ENCODE results near the gene ATP8B4. TPM values are rescaled to one million over a fixed set of nuclear protein-coding genes. Genes with fewer than 3 reads are reported as not detected.

Gene ATP8B4
- total and polyA plus RNA-seq, 5 donors from 2014 or later, result 2.8 TPM; not detected in 4

DNA sequence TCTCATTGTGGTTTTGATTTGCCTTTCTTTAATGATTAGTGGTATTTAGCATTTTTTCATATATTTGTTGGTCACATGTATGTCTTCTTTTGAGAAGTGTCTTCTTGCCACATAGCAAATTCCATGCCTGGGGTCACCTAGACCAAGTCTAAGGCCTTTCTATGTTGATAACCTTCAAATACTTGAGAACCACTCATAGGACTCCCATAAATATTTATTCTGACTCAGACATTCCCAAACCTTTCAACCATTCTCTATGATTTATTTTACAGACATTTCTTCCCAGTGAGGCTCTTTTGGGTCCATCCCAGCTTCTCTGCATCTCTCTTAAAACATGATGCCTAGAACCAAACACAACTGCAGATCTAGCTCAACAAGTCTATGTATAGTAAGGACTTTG is 69.2 kb downstream of the ATP8B4 start:
- Mint-ChIP-seq H3K4me1 (no peaks in the 10 kb centered on the region), H3K27me3 (peaks cover 6% of the 10 kb centered on the region), H3K36me3 (no peaks in the 10 kb centered on the region), H3K27ac (no peak overlapping the region), H3K9me3 (peaks cover 0 to 4% (median 0%) of the 10 kb centered on the region in 7 donors), H3K4me3 (no peak overlapping the region)
- Histone ChIP-seq H3K27ac (ENCODE audit: insufficient read depth, low read length, poor library complexity, severe bottlenecking) (no peak overlapping the region), H3K4me1 (ENCODE audit: control insufficient read depth, insufficient read depth, low read length, poor library complexity, severe bottlenecking) (no peaks in the 10 kb centered on the region), H3K9me3 (ENCODE audit: control insufficient read depth in 2 of 2, low read length in 2 of 2) (no peaks in the 10 kb centered on the region), H3K36me3 (ENCODE audit: control insufficient read depth, insufficient read depth, low read length) (no peaks in the 10 kb centered on the region), H3K4me3 (ENCODE audit: low read depth, low read length) (no peak overlapping the region), H3K27me3 (ENCODE audit: control insufficient read depth, insufficient read depth, low read length) (peaks cover 2% of the 10 kb centered on the region)
- ATAC-seq (ENCODE audit: low read depth in 2 of 2) (no peak), DNase-seq (no peak)

DNA sequence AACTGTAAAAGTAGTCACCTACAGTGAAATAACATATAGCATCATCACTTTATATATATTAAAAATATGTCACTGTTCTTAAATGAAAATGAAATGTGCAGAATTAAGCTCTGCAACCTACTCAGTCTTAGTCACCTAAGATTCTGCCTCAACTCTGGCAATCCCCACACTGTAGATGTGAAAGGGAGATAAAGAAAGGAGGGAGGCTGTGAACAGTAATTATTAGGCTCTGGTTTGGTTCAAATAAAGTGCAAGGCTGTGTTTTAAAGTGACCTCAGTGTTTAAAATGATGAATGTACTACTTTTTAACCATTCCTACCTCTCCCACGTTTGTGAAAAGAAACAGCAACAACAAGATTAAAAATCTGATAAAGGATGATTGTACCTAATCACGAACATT is 72.2 kb downstream of the ATP8B4 start:
- Histone ChIP-seq H3K4me1 (ENCODE audit: control insufficient read depth, insufficient read depth, low read length, poor library complexity, severe bottlenecking) (no peaks in the 10 kb centered on the region), H3K9me3 (ENCODE audit: control insufficient read depth in 2 of 2, low read length in 2 of 2) (peaks cover 0 to 12% of the 10 kb centered on the region in 2 experiments), H3K27ac (ENCODE audit: insufficient read depth, low read length, poor library complexity, severe bottlenecking) (no peak overlapping the region), H3K27me3 (ENCODE audit: control insufficient read depth, insufficient read depth, low read length) (peaks cover 2% of the 10 kb centered on the region), H3K4me3 (ENCODE audit: low read depth, low read length) (no peak overlapping the region), H3K36me3 (ENCODE audit: control insufficient read depth, insufficient read depth, low read length) (no peaks in the 10 kb centered on the region)
- no peaks in the 10 kb centered on the region for H3K4me1 Mint-ChIP-seq
- no peak for DNase-seq
- H3K36me3 Mint-ChIP-seq, result no peaks in the 10 kb centered on the region
- ATAC-seq (ENCODE audit: low read depth in 2 of 2), result no peak
- H3K27ac Mint-ChIP-seq, result no peak overlapping the region
- no peak overlapping the region for H3K4me3 Mint-ChIP-seq
- peaks cover 6% of the 10 kb centered on the region for H3K27me3 Mint-ChIP-seq
- H3K9me3 Mint-ChIP-seq, result peaks cover 0 to 13% (median 7%) of the 10 kb centered on the region in 7 donors

GRCh38 chr15:50046159-50046558 is 72.9 kb downstream of the ATP8B4 start:
- ATAC-seq (ENCODE audit: low read depth in 2 of 2), result no peak

DNA sequence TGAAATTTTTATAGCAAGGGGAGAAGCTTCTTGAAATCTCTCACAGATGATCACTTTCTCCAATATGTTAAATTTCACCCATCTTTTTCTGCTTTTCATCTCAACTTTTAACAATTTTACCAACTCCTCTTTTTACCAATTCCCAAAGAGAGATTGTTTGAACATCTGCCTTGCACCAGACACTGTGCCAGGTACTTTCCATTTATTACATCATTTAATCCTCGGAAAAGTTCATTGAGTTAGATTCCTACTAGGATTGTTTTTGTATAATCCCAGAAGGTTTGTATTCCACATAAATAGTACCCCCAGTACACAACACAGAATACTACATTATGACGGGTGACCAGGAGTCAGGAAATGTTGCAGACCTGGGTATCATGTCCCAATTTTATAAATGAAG is 74.1 kb downstream of the ATP8B4 start:
- no peaks in the 10 kb centered on the region for H3K4me1 Mint-ChIP-seq

More at GRCh38 chr15:50046159-50046558, 72.9 kb downstream of the ATP8B4 start:
- Histone ChIP-seq H3K9me3 (ENCODE audit: control insufficient read depth in 2 of 2, low read length in 2 of 2) (peaks cover 0 to 12% of the 10 kb centered on the region in 2 experiments), H3K27ac (ENCODE audit: insufficient read depth, low read length, poor library complexity, severe bottlenecking) (no peak overlapping the region), H3K4me1 (ENCODE audit: control insufficient read depth, insufficient read depth, low read length, poor library complexity, severe bottlenecking) (no peaks in the 10 kb centered on the region), H3K27me3 (ENCODE audit: control insufficient read depth, insufficient read depth, low read length) (peaks cover 2% of the 10 kb centered on the region), H3K4me3 (ENCODE audit: low read depth, low read length) (no peak overlapping the region), H3K36me3 (ENCODE audit: control insufficient read depth, insufficient read depth, low read length) (no peaks in the 10 kb centered on the region)
- Mint-ChIP-seq H3K36me3 (no peaks in the 10 kb centered on the region), H3K4me3 (no peak overlapping the region), H3K9me3 (peaks cover 0 to 17% (median 8%) of the 10 kb centered on the region in 7 donors), H3K4me1 (no peaks in the 10 kb centered on the region), H3K27ac (no peak overlapping the region), H3K27me3 (no peaks in the 10 kb centered on the region)
- DNase-seq, result no peak

GRCh38 chr15:50044406-50044805 is 74.6 kb downstream of the ATP8B4 start:
- H3K4me3 ChIP-seq (ENCODE audit: low read depth, low read length), result no peak overlapping the region
- H3K27me3 Mint-ChIP-seq, result no peaks in the 10 kb centered on the region
- H3K9me3 ChIP-seq (ENCODE audit: control insufficient read depth in 2 of 2, low read length in 2 of 2), result peaks cover 0 to 12% of the 10 kb centered on the region in 2 experiments
- H3K4me1 ChIP-seq (ENCODE audit: control insufficient read depth, insufficient read depth, low read length, poor library complexity, severe bottlenecking), result no peaks in the 10 kb centered on the region
- ATAC-seq (ENCODE audit: low read depth in 2 of 2) (no peak), DNase-seq (no peak)
- peaks cover 0 to 19% (median 11%) of the 10 kb centered on the region in 7 donors for H3K9me3 Mint-ChIP-seq
- no peak overlapping the region for H3K4me3 Mint-ChIP-seq
- no peak overlapping the region for H3K27ac Mint-ChIP-seq
- H3K27ac ChIP-seq (ENCODE audit: insufficient read depth, low read length, poor library complexity, severe bottlenecking), result no peak overlapping the region
- H3K36me3 ChIP-seq (ENCODE audit: control insufficient read depth, insufficient read depth, low read length), result no peaks in the 10 kb centered on the region
- no peaks in the 10 kb centered on the region for H3K36me3 Mint-ChIP-seq
- no peaks in the 10 kb centered on the region for H3K27me3 ChIP-seq (ENCODE audit: control insufficient read depth, insufficient read depth, low read length)
- H3K4me1 Mint-ChIP-seq, result no peaks in the 10 kb centered on the region

More for the DNA sequence above, 74.1 kb downstream of the ATP8B4 start:
- Histone ChIP-seq H3K4me3 (ENCODE audit: low read depth, low read length) (no peak overlapping the region), H3K9me3 (ENCODE audit: control insufficient read depth in 2 of 2, low read length in 2 of 2) (peaks cover 0 to 12% of the 10 kb centered on the region in 2 experiments), H3K36me3 (ENCODE audit: control insufficient read depth, insufficient read depth, low read length) (no peaks in the 10 kb centered on the region), H3K27me3 (ENCODE audit: control insufficient read depth, insufficient read depth, low read length) (no peaks in the 10 kb centered on the region), H3K27ac (ENCODE audit: insufficient read depth, low read length, poor library complexity, severe bottlenecking) (no peak overlapping the region), H3K4me1 (ENCODE audit: control insufficient read depth, insufficient read depth, low read length, poor library complexity, severe bottlenecking) (no peaks in the 10 kb centered on the region)
- Mint-ChIP-seq H3K27me3 (no peaks in the 10 kb centered on the region), H3K9me3 (peaks cover 0 to 19% (median 11%) of the 10 kb centered on the region in 7 donors), H3K36me3 (no peaks in the 10 kb centered on the region), H3K4me3 (no peak overlapping the region), H3K27ac (no peak overlapping the region)
- no peak for ATAC-seq (ENCODE audit: low read depth in 2 of 2)
- DNase-seq, result no peak

DNA sequence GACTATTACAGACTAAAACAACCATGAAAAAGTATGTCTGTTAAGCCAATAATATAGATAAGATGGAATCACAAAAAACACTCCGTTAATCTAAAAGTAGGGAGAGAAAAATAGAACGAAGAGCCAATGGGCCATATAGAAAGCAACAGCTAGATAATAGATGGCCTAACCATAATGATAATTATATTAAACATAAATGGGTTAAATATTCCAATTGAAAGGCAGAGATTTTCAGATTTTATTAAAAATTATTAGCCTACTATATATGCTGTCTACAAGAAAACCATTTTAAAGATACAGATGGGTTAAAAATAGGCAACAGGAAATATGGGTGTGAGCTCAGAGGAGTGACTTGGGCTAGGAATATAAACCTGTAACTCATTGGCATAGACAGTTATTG is 76.3 kb downstream of the ATP8B4 start:
- Histone ChIP-seq H3K27ac (ENCODE audit: insufficient read depth, low read length, poor library complexity, severe bottlenecking) (no peak overlapping the region), H3K4me3 (ENCODE audit: low read depth, low read length) (no peak overlapping the region), H3K4me1 (ENCODE audit: control insufficient read depth, insufficient read depth, low read length, poor library complexity, severe bottlenecking) (no peaks in the 10 kb centered on the region), H3K27me3 (ENCODE audit: control insufficient read depth, insufficient read depth, low read length) (no peaks in the 10 kb centered on the region), H3K9me3 (ENCODE audit: control insufficient read depth in 2 of 2, low read length in 2 of 2) (peaks cover 0 to 12% of the 10 kb centered on the region in 2 experiments), H3K36me3 (ENCODE audit: control insufficient read depth, insufficient read depth, low read length) (no peaks in the 10 kb centered on the region)
- Mint-ChIP-seq H3K27me3 (no peaks in the 10 kb centered on the region), H3K36me3 (no peaks in the 10 kb centered on the region), H3K4me1 (no peaks in the 10 kb centered on the region), H3K27ac (no peak overlapping the region), H3K4me3 (no peak overlapping the region), H3K9me3 (peaks cover 2 to 19% (median 10%) of the 10 kb centered on the region in 7 donors)
- no peak for ATAC-seq (ENCODE audit: low read depth in 2 of 2)
- no peak for DNase-seq

DNA sequence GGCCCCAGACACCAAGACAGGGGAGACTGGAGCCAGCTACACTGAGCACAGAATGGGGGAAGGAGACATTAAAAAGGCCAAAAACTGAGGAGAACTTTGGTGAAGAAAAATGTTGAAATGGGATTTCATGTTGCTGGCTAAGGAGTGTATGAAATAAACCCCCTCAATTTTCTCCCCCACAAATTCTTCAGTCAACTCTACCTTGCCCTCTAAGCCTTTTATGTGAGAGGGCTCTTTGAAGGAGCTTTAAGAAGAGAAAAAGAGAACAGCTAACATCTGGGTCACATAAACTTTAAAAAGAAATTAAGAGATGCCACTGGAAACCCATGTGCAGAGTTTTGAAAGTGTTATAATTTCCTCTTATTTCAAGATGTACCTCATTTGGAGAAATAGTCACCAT is 88.6 kb downstream of the ATP8B4 start:
- H3K4me3 Mint-ChIP-seq, result no peak overlapping the region
- H3K4me1 Mint-ChIP-seq, result no peaks in the 10 kb centered on the region
- ATAC-seq (ENCODE audit: low read depth in 2 of 2) (no peak), DNase-seq (no peak)
- Histone ChIP-seq H3K27me3 (ENCODE audit: control insufficient read depth, insufficient read depth, low read length) (peaks cover 3% of the 10 kb centered on the region), H3K36me3 (ENCODE audit: control insufficient read depth, insufficient read depth, low read length) (no peaks in the 10 kb centered on the region), H3K9me3 (ENCODE audit: control insufficient read depth in 2 of 2, low read length in 2 of 2) (no peaks in the 10 kb centered on the region), H3K4me1 (ENCODE audit: control insufficient read depth, insufficient read depth, low read length, poor library complexity, severe bottlenecking) (no peaks in the 10 kb centered on the region), H3K4me3 (ENCODE audit: low read depth, low read length) (no peak overlapping the region), H3K27ac (ENCODE audit: insufficient read depth, low read length, poor library complexity, severe bottlenecking) (no peak overlapping the region)
- peaks cover 9% of the 10 kb centered on the region for H3K27me3 Mint-ChIP-seq
- no peak overlapping the region for H3K27ac Mint-ChIP-seq
- peaks cover 0 to 2% (median 0%) of the 10 kb centered on the region in 7 donors for H3K9me3 Mint-ChIP-seq
- no peaks in the 10 kb centered on the region for H3K36me3 Mint-ChIP-seq

DNA sequence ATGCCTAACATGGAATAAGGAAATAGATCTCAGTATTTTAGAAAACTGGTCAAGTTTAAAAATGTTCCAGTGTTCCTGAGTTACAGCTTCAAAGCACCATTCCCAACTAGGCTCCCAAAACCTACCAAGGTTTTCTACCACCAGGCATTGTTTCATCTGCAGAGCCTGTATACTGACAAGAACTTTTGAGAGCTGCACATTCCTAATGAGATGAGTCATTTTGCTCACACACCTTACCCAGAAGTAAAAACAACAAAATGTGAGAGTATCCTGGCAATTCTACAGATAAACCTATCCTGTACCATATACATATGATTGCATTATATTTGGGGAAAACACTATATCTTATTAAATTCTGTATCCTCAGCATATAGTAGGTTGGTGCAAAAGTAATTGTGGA is 90.7 kb downstream of the ATP8B4 start:
- ATAC-seq (ENCODE audit: low read depth in 2 of 2) (no peak), DNase-seq (no peak)
- peaks cover 3% of the 10 kb centered on the region for H3K27me3 ChIP-seq (ENCODE audit: control insufficient read depth, insufficient read depth, low read length)
- H3K9me3 Mint-ChIP-seq, result peaks cover 0 to 2% (median 0%) of the 10 kb centered on the region in 7 donors
- no peak overlapping the region for H3K4me3 ChIP-seq (ENCODE audit: low read depth, low read length)
- H3K27me3 Mint-ChIP-seq, result peaks cover 5% of the 10 kb centered on the region
- no peaks in the 10 kb centered on the region for H3K36me3 Mint-ChIP-seq
- H3K4me1 Mint-ChIP-seq, result no peaks in the 10 kb centered on the region
- H3K4me3 Mint-ChIP-seq, result no peak overlapping the region
- no peaks in the 10 kb centered on the region for H3K9me3 ChIP-seq (ENCODE audit: control insufficient read depth in 2 of 2, low read length in 2 of 2)
- H3K27ac Mint-ChIP-seq, result no peak overlapping the region
- no peaks in the 10 kb centered on the region for H3K4me1 ChIP-seq (ENCODE audit: control insufficient read depth, insufficient read depth, low read length, poor library complexity, severe bottlenecking)
- no peaks in the 10 kb centered on the region for H3K36me3 ChIP-seq (ENCODE audit: control insufficient read depth, insufficient read depth, low read length)
- H3K27ac ChIP-seq (ENCODE audit: insufficient read depth, low read length, poor library complexity, severe bottlenecking), result no peak overlapping the region

Data from CD4-positive, CD25-positive, alpha-beta regulatory T cell (primary cell).